Tibial artery (tissue), 4 donors: ENCODE measurements around the gene SYPL1.

ENCODE experiments used
- DNase-seq, 2 donors: peaks; one replicate each; pipeline ENCODE4 v3.0.0-alpha.2; 2019
- H3K27ac ChIP-seq, 2 donors: fragments of 200-600 bp; sonication (generic) in 1 of 2; 1 replicate in 1 of 2; 2 replicates in 1 of 2; pipeline ENCODE4 v1.5.1; 2018 to 2019; ENCODE audit warnings: mild to moderate bottlenecking in 1 of 2
- H3K27me3 ChIP-seq, 2 donors: fragments of 200-600 bp; sonication (generic) in 1 of 2; one replicate each; pipeline versions ENCODE4 v1.5.1 to v1.6.0; 2016 to 2019
- H3K36me3 ChIP-seq, 3 donors: fragments of 200-600 bp; sonication (generic) in 2 of 3; one replicate each; pipeline ENCODE4 v1.5.1; 2016 to 2019; ENCODE audit warnings: mild to moderate bottlenecking in 2 of 3
- H3K4me1 ChIP-seq, 4 donors: fragments of 200-600 bp; sonication (generic) in 2 of 4; 1 replicate in 3 of 4; 2 replicates in 1 of 4; pipeline ENCODE4 v1.5.1; 2016 to 2019
- H3K4me3 ChIP-seq, 2 donors: fragments of 200-600 bp; sonication (generic) in 1 of 2; 1 replicate in 1 of 2; 2 replicates in 1 of 2; pipeline ENCODE4 v1.5.1; 2018 to 2019; ENCODE audit warnings: mild to moderate bottlenecking in 2 of 2
- H3K9me3 ChIP-seq, 3 donors: fragments of 200-600 bp; sonication (generic) in 1 of 3; one replicate each; pipeline ENCODE4 v1.5.1; 2016 to 2019
- intact Hi-C: fragments of 100-400 bp; cut with DNase I; formaldehyde crosslinking; loops from one replicate; pipeline ENCODE4 v1.15.0; 2023; ENCODE audit warnings: low total_unique reads
- TF ChIP-seq, protein P1 (sequence below), 2 experiments: fragments of 200-600 bp in 1 of 2; fragments of 450-650 bp in 1 of 2; IDR thresholded peaks; one replicate each; pipeline ENCODE4 v1.5.1; 2017 to 2019; ENCODE audit warnings: antibody characterized with exemption in 2 of 2, mild to moderate bottlenecking in 1 of 2, moderate library complexity in 1 of 2

The SYPL1 gene

DNA sequence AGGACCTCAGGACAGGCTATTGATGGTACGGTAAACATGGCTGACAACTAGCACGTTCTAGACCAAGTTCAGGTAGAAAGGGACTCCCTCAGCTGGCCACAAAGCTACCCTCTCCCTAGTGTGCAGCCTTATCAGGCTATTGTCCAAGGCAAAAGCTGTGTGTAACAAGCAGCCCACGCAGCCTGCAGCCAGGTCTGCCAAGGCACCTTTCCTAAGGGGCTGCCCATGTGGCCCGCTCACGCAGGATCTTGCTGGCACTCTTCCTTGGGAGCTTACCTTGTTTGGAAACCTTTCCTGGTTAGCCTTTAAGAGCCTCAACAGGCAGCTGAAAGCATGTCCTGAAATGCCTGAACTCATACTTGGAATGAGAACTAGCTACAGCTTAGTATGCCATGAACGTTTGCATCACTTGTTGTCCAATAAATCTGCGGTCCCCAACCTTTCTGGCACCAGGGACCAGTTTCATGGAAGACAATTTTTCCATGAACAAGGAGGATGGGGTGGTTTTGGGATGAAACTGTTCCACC lies 51.7 kb downstream of the SYPL1 start:
- intact Hi-C loops: no loop called here
- Histone ChIP-seq H3K9me3 (no peaks in the 10 kb centered on the region), H3K27ac (no peak overlapping the region), H3K4me1 (peaks cover 0 to 30% (median 10%) of the 10 kb centered on the region in 4 donors), H3K36me3 (no peaks in the 10 kb centered on the region), H3K27me3 (no peaks in the 10 kb centered on the region), H3K4me3 (no peak overlapping the region)
- TF ChIP-seq, protein P1, sequence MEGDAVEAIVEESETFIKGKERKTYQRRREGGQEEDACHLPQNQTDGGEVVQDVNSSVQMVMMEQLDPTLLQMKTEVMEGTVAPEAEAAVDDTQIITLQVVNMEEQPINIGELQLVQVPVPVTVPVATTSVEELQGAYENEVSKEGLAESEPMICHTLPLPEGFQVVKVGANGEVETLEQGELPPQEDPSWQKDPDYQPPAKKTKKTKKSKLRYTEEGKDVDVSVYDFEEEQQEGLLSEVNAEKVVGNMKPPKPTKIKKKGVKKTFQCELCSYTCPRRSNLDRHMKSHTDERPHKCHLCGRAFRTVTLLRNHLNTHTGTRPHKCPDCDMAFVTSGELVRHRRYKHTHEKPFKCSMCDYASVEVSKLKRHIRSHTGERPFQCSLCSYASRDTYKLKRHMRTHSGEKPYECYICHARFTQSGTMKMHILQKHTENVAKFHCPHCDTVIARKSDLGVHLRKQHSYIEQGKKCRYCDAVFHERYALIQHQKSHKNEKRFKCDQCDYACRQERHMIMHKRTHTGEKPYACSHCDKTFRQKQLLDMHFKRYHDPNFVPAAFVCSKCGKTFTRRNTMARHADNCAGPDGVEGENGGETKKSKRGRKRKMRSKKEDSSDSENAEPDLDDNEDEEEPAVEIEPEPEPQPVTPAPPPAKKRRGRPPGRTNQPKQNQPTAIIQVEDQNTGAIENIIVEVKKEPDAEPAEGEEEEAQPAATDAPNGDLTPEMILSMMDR (IDR thresholded peaks at IDR 0.05): no peak
- DNase-seq: no peak

DNA sequence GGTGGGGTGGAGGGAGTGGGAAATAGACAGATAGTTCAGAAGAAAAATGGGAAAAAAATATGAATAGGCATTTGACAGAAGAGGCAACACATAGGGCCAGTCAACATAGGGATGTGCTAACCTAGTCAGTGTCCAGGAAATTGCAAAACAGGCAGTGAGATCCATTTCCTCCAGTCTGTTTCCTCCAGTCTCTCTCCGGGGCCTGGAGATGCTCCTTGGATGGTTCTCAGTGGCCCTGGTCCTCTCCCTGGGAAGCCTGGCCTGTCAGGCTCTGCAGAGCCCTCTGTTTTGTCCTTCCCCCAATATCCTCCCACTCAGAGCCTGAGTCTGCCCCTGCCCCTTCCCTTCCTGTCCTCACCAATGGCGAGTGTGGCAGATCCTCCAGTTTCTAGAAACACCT lies 52.6 kb downstream of the SYPL1 start:
- peaks cover 0 to 21% (median 6%) of the 10 kb centered on the region in 4 donors for H3K4me1 ChIP-seq
- H3K27me3 ChIP-seq: no peaks in the 10 kb centered on the region
- H3K36me3 ChIP-seq: no peaks in the 10 kb centered on the region
- no peak overlapping the region for H3K27ac ChIP-seq
- H3K9me3 ChIP-seq: no peaks in the 10 kb centered on the region
- DNase-seq: no peak
- H3K4me3 ChIP-seq: no peak overlapping the region
- intact Hi-C loops: no loop called here
- TF ChIP-seq, protein P1 (IDR thresholded peaks at IDR 0.05): no peak

DNA sequence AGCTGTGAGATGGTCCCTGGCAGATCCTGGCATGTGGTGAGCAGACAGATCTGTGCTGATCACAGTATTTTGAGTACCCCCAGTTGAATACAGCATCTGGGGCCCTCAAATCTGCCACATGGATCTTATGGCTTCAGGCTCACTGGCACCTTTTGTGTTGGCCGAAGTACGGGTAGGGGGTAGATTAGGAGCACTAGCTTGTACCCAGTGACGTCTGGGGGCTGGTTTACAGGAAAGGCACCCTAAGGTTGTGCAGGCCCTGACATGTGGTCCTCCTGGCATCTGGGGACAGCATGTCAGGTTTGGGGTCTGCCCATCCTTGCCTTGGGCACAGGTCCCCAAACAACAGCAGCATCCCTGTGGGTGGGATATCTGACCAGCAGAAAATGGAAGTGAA lies 53.2 kb downstream of the SYPL1 start:
- no peak for DNase-seq
- H3K36me3 ChIP-seq: no peaks in the 10 kb centered on the region
- peaks cover 0 to 15% (median 2%) of the 10 kb centered on the region in 4 donors for H3K4me1 ChIP-seq
- intact Hi-C loops: no loop called here
- H3K27me3 ChIP-seq: no peaks in the 10 kb centered on the region
- H3K4me3 ChIP-seq: no peak overlapping the region
- H3K27ac ChIP-seq: no peak overlapping the region
- TF ChIP-seq, protein P1 (IDR thresholded peaks at IDR 0.05): no peak
- H3K9me3 ChIP-seq: no peaks in the 10 kb centered on the region

DNA sequence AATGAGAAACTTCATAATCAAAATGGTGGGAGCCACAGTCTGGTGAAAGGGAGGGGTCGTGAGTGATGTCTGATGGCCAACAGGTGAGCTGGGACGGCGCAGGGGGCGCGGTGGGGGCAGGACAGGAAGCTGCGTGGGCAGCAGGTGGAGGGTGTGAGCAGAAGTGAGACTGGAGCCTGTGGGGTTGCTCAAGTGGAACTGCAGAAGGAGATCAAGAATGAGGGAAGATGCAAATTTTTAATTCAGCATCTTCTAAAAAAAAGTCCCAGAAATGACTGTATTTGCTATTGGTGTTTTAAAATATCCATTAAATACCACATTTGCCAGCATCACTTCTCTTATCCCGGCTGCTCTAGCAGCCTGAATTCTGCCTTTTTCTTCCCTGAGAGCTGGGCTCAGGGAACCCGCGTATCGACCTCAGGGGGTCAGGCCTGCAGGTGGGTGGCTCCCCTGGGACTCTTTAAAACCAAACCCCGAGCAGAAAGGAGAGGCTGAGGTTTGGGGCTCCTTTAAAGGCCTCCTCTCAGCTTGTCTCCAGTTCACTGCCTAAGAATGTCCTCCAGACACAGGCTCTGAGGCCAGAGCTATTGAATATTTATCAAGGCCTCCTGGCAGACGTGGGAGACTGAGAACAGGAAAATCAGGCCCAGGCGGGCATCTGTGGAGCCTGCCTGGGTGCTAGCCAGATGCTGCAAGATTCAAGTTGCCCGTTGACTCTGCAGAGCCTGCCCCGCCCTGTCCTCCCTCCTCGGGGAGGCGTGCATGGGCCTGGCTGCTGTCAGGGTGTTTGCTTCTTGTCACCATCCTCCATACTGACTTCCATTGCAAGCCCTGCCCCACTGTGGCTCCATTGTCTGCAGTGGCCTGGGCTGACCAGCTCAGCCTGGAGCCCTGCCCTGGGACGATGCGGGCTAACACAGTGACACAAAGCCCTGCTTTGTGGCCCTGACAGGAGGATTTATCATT lies 53.9 kb downstream of the SYPL1 start:
- Histone ChIP-seq H3K4me3 (no peak overlapping the region), H3K36me3 (no peaks in the 10 kb centered on the region), H3K27me3 (no peaks in the 10 kb centered on the region), H3K27ac (no peak overlapping the region), H3K4me1 (peaks cover 0 to 13% (median 2%) of the 10 kb centered on the region in 4 donors), H3K9me3 (no peaks in the 10 kb centered on the region)
- TF ChIP-seq, protein P1 (IDR thresholded peaks at IDR 0.05): no peak
- DNase-seq: no peak
- intact Hi-C loops: loop anchor here (1.0 kb wide), 1 partner anchor 95 kb away; no protein-coding TSS in a partner anchor

DNA sequence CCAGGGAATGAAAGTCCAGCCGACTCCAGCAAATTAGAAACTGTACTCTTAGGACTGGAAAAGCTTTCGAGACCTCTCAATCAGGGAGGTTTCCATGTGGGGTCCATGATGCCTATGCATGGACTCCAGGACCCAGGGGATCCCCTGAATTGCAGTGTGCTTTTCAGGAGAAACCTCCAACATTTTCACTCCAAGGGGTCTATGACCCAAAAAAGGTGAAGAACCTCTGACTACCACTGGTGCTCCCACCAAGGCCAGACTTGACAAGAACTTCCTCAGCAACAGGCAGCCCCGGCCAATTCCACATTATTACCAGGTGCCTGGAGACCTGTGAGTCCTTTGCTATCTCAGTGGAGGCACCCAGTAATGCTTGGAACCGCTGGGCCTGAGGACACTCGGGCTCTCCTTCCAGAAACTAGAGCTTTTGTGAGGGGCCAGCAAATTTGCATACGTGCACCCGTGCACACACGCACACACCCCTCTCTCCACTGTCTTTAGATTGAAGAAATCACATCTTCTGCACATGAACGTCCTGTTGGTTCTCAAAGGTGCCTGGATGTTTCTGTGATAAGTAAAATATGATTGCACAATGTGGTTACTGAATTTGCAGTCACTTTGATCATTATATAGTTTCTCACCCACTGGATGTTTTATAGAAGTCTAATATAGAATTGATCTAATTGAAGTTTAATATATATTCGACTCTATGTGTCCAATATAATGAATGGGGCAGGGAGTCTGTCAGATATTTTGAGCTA lies 54.7 kb downstream of the SYPL1 start:
- DNase-seq: no peak
- no peak overlapping the region for H3K4me3 ChIP-seq
- H3K27me3 ChIP-seq: no peaks in the 10 kb centered on the region
- no peaks in the 10 kb centered on the region for H3K9me3 ChIP-seq
- peaks cover 0 to 13% (median 2%) of the 10 kb centered on the region in 4 donors for H3K4me1 ChIP-seq
- intact Hi-C loops: loop anchor here (1.0 kb wide), 1 partner anchor 96 kb away; no protein-coding TSS in a partner anchor
- TF ChIP-seq, protein P1 (IDR thresholded peaks at IDR 0.05): no peak
- H3K27ac ChIP-seq: no peak overlapping the region
- no peaks in the 10 kb centered on the region for H3K36me3 ChIP-seq
